ENCODE measurements around the gene RASAL3.
"Not testable (repeated sequence)": the region's sequence is repeated elsewhere in the genome, so short reads cannot be mapped to it uniquely, and the experiment has no call there.

Gene RASAL3

DNA sequence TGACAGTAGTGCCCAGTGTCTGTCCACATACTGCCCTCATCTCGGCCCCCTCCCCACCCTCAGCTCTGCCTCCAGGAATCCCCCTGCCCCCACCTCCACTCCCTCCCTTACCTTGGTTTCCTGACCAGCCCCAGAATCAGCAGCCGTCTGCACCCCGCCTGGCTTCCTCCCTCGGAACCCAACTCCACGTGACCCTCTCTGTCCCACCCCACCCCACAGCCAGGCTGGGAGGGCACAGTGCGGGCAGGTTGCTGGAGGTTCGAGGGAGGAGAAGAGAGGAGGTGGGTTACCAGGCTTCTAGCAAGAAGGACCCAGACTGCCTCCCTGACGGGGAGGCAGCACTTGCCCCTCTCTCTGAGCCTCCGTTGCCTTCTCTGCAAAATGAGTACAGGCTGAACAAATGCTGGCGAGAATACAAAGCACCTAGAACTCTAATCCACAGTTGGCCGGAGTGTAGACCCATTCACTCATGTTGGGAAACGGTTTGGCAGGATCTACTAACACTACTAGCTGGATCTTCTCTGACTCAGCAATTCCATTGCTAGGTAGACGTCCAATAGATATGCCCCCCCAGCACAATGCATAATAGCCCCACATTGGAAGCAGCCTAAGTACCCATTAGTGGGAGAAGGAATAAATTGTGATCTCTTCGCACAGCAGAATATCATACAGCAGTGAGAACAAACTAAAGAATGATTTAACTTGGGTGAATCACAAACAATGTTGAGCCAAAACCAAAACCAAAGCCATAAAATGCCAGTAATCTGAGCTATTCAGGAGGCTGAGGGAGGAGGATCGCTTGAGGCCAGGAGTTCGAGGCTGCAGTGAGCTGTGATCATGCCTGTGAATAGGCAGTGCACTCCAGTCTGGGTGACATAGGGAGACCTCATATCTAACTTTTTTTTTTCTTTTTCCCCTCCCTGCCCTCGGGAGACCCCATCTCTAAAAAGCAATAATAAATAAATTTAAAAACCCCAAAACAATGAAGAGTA, at the start of gene RASAL3:
RASAL3 (minus strand) TSS at position 151 of the 992 bp plus-strand sequence. CDS start 186 bp downstream, outside the sequence.
- no peak for DNase-seq

DNA sequence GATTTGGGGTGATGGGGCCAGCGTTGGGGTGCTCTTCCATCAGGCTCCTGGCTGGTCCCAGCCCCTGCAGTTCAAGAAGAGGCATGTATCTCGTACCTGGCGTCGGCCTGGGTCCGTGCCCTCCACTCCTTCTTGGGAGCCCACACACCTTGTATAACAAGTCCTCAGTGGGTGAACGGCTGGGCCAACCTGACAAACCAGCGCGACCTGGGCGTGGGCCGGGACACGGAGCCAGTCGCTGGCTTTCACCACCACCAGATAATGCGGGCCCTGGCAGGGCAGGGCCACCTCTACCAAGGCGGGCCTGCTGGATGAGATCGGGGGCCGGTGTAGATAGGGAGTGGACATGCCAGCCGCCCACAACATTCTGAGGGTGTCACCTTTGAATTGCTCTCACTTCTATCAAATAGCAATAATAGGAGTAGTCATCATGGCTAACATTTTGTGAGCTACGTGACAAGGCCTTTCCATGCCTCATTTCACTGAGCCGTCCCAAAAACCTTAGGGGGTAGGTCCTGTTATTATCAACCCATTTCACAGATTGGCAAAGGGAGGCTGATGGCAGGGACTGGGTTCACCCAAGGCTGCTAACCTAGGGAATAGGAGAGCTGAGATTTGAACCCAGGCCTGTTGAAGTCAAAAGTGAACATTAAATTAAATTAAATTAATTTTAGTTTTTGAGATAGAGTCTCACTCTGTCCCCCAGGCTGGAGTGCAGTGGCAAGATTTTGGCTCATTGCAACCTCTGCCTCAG, 47.5 kb upstream of the RASAL3 start:
- no peak for DNase-seq

DNA sequence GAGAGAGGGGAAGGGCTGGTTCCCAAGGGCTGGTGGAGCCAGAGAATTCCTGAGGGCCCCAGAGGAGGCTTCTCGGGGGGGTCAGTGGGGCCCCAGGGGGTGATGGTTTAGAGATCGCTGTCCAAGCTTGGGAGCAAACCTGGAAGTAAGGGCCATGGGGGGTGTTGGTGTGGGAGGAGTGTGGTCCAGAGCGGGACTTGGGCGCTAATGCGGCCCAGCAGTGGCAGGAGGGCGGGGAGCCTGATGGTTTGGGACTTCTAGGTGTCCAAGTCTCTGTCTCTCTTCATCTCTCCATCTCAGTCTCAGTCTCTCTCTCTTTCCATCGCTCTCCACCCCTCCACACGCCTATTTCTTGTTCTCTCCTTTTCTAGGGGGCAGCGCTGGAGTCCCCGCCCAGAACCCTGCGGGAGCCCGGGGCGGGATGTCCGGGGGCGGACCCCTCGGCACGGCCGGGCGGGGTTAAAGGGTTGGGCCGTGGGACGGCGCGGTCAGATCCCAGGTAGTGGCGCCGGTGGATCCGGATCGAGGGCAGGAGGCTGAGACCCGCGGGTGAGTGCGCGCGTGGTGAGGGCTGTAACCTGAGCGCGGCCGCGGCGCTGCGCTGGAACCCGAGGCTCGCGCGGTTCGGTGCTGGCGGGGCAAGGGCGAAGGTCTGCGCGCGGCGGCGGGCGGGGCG, 43.8 kb upstream of the RASAL3 start, which contains the start of gene CYP4F22:
CYP4F22 (plus strand) TSS at position 491 of the 676 bp plus-strand sequence. CDS start 16,812 bp downstream, outside the sequence.
- no peak for DNase-seq

DNA sequence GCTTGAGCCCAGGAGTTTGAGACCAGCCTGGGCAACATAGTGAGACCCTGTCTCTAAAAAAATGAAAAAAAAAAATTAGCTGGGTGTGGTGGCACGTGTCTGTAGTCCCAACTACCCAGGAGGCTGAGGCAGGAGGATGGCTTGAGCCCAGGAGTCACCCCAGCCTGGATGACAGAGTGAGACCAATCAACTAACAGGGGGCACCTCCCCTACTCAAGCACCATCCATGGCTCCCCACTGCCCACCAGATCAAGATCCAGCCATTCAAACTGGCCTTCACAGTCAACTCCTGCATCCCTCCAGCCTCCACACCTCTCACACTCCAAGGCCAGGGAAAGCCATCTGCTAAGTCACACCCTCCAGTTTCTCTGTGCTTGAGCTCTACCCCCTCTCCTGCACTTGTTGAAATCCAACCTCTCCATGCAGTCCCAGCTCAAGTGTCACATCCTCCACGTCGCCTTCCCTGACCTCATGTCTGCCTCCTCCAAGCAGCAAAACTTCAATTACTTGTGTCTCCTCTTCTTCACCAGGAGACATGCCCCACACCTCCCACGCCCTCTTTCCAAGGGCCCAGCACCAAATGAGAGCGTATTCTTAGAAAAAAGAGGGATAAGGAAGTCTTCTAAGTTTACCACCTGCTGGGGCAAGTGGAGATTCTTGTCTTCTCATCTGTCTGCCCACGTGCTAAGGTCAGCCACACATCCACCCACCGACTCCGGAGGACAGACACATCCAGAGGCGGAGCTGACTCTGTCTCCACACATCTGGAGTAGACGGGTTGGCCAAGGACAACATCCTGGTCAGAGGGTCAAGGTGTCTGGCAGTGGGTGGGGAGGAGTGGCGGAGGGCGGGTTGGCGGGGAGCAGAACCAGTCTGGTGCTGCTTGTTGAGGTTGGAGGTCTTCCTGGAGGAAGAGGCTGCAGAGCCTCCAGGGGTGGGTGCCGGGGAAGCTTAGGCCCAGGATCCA, 43.0 kb upstream of the RASAL3 start:
- no peak for DNase-seq

DNA sequence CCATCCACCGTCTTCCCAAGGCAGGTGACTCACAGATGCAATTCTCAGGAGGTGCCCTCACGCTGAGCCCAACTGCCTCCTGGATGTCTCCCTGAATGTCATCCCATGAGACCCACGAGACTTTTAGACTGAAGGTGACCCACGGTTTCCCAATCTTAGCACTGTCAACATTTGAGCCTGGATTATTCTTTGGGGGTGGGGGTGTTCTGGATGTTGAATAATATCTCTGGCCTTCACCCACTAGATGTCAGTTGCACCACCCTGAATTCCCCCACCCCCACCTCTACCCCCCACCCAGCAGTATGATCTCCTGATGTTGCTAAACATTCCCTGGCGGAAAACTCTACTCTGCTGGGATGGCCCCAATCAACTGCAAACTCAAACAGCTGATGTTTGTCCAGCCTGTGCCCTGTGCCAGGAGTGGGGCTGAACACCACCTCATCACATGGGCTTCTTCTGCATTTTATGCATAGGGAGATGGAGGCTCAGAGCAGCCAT, 41.8 kb upstream of the RASAL3 start:
- DNase-seq = no peak

DNA sequence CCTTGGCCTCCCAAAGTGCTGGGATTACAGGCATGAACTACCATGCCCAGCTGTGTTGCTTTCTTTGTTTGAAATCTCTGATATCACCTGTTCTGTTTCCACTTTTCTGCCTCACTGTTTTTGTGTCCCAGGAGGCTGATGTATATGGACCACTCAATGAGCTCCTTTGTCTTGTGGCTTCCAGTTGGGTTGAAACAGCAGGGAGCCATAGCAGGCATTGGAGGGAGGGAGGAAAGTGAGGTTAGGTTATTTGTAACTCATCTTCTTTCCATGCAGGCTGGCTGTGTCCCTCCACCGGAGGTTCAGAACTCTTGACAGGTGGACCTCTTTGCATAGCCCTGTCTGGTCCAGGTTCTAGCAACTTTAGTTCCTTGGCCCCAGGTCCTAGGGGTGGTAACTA, 37.9 kb upstream of the RASAL3 start:
- no peak for DNase-seq

DNA sequence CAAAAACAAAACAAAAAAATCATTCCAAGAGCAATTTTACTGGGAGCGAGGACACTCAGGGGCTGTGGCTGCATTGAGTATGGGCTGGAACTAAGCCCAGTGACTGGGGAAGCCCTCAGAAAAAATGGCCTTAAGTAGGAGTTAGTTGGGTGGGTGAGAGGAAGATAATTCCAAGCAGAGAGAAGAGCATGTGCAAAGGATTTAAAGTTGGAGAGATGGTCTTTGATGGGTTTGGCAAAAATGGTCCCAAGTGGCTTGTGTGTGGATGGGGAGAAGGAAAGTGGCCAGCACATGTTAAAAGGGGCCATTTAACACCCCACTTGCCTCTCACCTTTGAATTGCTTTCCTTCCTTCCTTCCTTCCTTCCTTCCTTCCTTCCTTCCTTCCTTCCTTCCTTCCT, 37.3 kb upstream of the RASAL3 start:
- DNase-seq = no peak

DNA sequence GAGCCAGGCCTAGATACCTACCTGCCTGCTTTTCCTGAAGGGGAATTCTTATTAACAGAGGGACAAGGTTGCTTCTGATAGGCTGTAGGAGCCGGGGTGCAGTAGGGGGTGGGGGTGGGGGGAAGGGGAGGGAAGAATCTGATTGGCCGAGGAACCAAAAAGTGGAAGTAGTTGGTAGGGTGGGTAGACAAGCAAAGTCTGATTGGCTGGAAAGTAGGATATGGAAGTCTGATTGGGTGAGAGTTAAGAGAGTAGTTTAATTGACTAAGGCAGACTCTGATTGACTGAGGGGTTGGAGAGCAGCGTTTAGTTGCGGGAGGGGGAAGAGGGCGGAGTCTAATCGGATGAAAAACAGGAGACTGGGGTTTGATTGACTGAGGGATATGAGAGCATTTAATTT, 34.6 kb upstream of the RASAL3 start:
- no peak for DNase-seq

DNA sequence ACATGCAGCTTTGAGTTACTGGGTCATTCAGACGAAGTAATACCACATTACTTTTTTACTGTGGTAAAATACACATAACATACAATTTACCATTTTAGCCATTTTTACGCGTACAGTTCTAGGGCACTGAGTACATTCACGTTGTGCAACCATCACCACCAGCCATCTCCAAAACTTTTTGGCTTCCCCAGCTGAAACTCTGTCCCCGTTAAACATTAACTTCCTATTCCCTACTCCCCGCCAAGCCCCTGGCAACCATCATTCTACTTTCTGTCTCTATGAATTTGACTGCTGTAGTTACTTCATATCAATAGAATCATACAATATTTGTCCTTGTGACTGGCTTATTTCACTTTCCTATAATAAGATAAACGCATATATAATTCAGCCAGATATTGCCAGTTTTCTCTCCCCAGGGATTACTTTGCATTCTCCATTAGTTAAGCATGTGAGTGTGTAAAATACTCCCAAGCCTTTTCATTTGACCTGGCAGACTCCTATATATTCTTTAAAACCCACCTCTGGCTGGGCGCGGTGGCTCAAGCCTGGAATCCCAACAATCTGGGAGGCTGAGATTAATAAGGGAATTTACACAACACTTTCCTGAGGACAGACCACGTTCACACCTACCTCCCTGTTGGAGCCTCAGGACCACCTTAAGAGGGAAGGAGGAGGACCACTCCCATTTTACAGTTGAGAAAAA, 34.0 kb upstream of the RASAL3 start:
- DNase-seq = no peak

DNA sequence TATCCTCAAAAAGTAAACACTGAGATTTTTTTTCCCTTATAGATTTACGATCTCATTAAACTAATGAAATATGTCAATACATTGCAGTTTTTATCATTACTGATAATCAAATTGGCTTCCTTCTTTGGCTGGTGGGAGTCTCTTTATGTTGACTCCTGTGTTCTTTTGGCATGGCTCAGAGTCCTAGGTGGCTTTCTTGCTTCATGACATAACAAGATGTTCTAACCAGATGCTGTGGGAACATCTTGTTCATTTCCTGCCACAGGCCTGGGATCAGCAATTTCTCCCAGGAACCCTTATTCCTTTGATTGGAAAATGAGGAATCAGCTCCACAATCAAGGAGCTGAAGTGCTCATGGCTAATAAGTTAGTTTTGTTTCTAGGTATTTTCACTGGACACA, 30.8 kb upstream of the RASAL3 start:
- DNase-seq = no peak

DNA sequence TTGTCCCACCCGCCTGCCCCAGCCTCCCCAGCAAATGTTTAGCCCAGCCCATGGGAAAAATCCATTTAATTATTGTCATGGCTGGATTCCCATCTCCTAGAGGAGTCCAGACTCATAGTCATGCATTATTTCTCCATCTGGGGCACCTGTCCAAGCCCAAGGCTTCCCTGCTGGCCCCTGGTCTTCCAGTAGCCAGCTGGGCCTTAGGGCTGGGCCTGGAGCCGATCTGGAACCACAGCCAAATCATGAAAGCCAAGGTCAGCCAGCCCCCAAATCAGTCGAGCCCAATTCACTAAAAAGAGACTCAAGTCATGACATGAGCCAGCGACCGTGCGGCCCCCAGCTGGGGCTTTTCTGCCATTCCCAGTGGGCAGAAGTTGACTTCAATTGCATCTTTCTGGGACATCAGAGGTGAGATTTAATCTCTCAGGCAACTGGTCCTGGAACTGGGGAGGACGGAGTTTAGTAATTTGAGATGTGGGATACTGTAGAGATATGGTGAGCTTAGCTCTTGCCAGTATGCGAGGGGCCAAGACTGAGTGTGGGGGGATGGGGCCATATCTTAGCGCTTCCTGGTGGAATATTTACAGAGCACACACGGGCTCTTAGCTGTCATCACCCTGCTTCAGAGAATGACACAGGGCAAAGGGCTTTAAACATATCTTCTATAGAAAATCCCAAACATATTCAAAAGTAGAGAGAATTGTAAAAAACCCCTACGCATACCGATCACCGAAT, 24.3 kb upstream of the RASAL3 start:
- DNase-seq = no peak

DNA sequence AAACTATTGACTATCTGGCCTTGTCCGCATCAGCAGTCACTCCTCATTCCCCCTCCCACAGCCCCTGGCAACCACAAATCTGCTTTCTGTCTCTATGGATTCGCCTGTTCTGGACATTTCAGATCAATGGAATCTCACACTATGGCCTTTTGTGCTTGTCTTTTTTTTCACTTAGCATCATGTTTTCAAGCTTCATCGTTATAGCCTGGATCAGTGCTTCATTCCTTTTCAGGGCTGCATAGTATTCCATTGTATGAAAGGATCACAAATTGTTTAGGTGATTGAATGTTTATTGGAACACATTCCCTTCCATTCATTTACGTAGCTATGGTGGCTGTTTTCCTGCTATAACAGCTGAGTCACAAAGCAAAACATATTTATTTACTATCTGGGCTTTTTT, 22.7 kb upstream of the RASAL3 start:
- no peak for DNase-seq

DNA sequence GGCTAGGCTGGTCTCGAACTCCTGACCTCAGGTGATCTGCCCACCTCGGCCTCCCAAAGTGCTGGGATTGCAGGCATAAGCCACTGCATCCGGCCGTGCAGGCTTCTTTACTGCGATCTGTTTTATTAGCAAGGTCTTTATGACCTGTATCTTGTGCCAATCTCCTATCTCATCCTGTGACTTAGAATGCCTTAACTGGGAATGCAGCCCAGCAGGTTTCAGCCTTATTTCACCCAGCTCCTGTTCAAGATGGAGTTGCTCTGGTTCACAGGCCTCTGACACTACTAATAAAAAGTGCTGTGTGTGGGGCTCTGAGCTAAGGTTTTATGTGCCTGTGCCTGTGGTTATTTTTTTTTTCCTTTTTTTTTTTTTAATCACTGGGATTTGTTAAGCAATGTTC, 21.4 kb upstream of the RASAL3 start:
- DNase-seq = not testable (repeated sequence)

DNA sequence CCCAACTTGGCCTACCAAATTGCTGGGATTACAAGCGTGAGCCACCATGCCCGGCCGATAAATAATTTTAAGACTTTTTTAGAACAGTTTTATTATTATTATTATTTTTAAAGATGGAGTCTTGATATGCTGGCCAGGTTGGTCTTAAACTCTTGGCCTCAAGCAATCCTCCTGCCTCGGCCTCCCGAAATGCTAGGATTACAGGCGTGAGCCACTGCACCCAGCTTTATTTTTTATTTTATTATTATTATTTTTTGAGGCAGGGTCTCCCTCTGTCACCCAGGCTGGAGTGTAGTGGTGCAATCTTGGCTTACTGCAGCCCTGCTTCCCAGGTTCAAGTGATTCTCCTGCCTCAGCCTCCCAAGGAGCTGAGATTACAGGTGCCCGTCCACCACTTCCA, 16.7 kb upstream of the RASAL3 start:
- DNase-seq = not testable (repeated sequence)

DNA sequence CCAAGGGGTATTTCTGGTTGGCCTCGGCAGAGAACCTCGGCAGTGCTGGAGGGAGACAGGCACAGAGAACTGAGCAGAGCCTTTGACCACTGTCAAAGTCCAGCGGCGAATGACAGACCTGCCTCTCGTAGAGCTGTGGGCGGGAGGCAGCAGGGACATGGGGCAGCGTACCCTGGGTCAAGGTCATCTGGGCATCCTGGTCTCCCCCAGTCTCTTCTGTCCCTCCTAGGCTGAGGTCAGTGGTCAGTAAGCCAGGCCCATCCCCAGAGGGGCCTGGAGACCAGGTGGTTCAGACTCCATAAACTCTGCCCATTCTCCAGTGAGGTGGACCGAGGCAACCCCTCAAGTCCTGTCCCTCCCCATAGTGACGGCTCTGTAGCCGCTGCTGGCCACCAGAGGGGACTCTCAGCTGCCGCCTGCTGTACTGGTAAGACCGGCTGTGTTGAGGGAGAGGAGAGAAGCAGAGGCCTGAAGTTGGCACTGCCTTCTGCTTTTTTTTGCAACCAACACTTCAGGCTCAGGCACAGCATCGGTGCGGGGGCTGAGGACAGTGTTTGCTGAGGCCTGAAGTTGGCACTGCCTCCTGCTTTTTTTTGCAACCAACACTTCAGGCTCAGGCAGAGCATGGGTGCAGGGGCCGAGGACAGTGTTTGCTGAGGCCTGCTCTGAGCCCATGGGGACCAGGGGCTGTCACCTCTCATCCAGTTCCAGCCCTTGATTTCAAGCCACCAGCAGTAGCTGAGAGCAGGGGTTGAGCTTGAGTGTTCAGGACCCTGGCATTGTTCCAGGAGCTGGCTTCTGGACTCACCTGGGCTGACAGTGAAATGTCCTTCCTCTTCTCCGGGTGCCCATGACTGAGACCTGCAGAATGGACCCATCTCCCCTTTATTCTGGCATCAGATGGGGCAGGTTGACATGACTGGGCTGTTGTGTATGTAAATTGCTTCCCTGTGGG, 15.3 kb upstream of the RASAL3 start, which contains the start of gene PGLYRP2:
PGLYRP2 (minus strand) TSS at position 111 of the 955 bp plus-strand sequence. CDS start 130 bp downstream, outside the sequence.
- no peak for DNase-seq

DNA sequence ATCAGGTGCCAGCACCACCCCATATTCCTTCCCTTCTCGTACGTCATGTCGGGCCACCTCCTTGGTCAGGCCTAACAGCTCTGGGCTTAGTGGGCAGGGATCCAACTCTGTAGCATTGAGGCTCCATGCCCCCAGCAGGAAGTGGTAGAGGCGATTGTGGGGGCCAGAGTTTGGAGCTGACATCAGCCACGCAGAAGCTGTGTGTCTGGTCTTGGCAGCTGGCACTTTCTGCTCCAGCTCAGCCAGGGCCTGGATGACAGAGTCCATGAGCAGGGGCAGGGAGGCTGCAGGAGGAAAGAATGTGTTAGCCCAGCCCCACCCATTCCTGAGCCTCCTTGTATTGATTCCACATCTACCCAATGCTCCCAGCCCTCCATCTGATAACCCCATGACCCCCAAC, 12.0 kb upstream of the RASAL3 start:
- no peak for DNase-seq

DNA sequence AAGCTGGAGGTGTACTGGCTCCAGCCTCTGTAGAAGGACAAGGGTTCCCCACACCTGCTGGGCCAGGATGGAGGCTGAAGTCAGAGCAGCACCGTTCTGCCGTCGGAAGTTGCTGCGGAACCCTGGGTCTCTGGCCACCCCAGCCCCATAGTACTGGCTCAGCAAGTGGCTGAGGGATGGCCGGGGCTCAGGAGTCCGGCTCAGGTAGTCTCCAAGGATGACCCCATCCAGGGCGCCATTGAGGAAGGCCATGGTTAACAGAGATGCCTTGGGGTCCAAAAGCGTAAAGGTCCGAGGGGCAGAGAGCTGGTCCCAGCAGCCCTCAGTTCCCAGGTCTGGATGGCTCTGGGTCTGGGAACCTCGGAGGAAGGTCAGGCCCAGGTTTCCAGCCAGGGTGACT, 11.3 kb upstream of the RASAL3 start:
- DNase-seq = no peak

DNA sequence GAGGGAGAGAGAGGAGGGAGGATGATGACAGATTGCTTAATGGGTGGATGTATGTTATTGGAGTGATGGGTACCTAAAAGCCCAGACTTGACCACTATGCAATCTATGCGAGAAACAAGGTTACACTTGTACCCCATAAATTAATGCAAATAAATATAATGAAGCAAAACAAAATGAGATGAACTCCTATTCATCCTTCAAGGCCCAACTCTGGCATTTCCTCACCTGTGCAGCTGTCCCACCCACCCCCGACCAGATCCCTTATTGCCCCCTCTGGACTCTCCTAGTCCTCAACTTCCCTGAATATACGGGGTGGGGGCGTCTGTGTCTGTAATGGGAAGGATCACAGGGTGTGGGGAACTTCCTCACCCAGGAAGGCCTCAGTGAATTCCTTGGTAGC, 10.8 kb upstream of the RASAL3 start:
- DNase-seq = no peak

DNA sequence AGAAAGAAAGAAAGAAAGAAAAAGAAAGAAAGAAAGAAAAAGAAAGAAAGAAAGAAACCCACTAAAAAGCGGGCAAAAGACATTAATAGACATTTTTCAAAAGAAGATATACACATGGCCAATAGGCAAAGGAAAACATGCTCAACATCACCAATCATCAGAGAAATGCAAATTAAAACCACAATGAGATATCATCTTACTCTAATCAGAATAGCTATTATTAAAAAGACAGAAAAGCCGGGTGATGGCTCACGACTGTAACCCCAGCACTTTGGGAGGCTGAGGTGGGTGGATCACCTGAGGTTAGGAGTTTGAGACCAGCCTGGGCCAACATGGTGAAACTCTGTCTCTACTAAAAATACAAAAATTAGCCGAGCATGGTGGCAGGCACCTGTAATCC, 9.5 kb upstream of the RASAL3 start:
- DNase-seq = not testable (repeated sequence)
